CD4-positive, alpha-beta T cell (primary cell): ENCODE results near the gene LTO1. TPM values are rescaled to one million over a fixed set of nuclear protein-coding genes. Genes with fewer than 3 reads are reported as not detected.

Experiments used
- ATAC-seq: fragments of 200-7000 bp; cut with Tn5 transposase; one replicate; pipeline ENCODE4 v1.10.0; 2022; ENCODE audit warnings: mild to moderate bottlenecking; ENCODE audit not compliant: poor library complexity
- CTCF ChIA-PET: fragments of 350-600 bp; sonication (Branson Sonifier 250); formaldehyde crosslinking; loops from one replicate; lab custom pipeline; 2021; ENCODE audit warnings: antibody characterized with exemption, inconsistent platforms; lab: Charles Lee
- POLR2A ChIA-PET: fragments of 350-600 bp; sonication (Branson Sonifier 250); formaldehyde crosslinking; loops from one replicate; lab custom pipeline; 2021; ENCODE audit warnings: antibody characterized with exemption, inconsistent platforms; lab: Charles Lee
- DNase-seq, 14 experiments: peaks; one replicate each; pipeline ENCODE4 v3.0.0-alpha.2; 2013 to 2020; ENCODE audit warnings: mixed read lengths in 2 of 14
- H3K27ac ChIP-seq, 2 donors: one replicate each; pipeline versions ENCODE4 v1.5.1 to v1.7.0; 2013; ENCODE audit warnings: low read length in 2 of 2, low read depth in 1 of 2, mild to moderate bottlenecking in 1 of 2
- H3K27me3 ChIP-seq, 2 experiments: 1 replicate in 1 of 2; 2 replicates in 1 of 2; pipeline versions ENCODE4 v1.6.1 to v1.7.0; 2013; ENCODE audit warnings: low read length in 2 of 2, control low read depth in 1 of 2, mild to moderate bottlenecking in 1 of 2, moderate library complexity in 1 of 2; ENCODE audit not compliant: insufficient read depth in 2 of 2, control insufficient read depth in 1 of 2
- H3K36me3 ChIP-seq: one replicate; pipeline ENCODE4 v1.6.1; 2013; ENCODE audit warnings: low read length, control low read depth; ENCODE audit not compliant: insufficient read depth
- H3K4me1 ChIP-seq: one replicate; pipeline ENCODE4 v1.6.1; 2013; ENCODE audit warnings: low read length, control low read depth; ENCODE audit not compliant: insufficient read depth
- H3K4me3 ChIP-seq: one replicate; pipeline ENCODE4 v1.5.1; 2013; ENCODE audit warnings: mild to moderate bottlenecking, low read length, moderate library complexity
- H3K9me3 ChIP-seq, 2 experiments: 1 replicate in 1 of 2; 2 replicates in 1 of 2; pipeline versions ENCODE4 v1.6.1 to v1.7.0; 2013; ENCODE audit warnings: low read length in 2 of 2, mild to moderate bottlenecking in 2 of 2, control low read depth in 1 of 2, moderate library complexity in 1 of 2; ENCODE audit not compliant: control insufficient read depth in 1 of 2, insufficient read depth in 1 of 2
- H3K27ac Mint-ChIP-seq: one replicate; pipeline ENCODE4 v1.8.0; 2020; ENCODE audit warnings: mixed read lengths
- H3K27me3 Mint-ChIP-seq: one replicate; pipeline ENCODE4 v1.8.0; 2021; ENCODE audit warnings: mixed read lengths
- H3K36me3 Mint-ChIP-seq: one replicate; pipeline ENCODE4 v1.8.0; 2021; ENCODE audit warnings: low read depth, mixed read lengths
- H3K4me1 Mint-ChIP-seq: one replicate; pipeline ENCODE4 v1.8.0; 2021; ENCODE audit warnings: low read depth, mixed read lengths
- H3K4me3 Mint-ChIP-seq: one replicate; pipeline ENCODE4 v1.8.0; 2020; ENCODE audit warnings: mild to moderate bottlenecking, mixed read lengths
- H3K9me3 Mint-ChIP-seq: one replicate; pipeline ENCODE4 v1.8.0; 2020; ENCODE audit warnings: mixed read lengths
- intact Hi-C, 2 experiments: fragments of 100-400 bp; cut with DNase I in 1 of 2; cut with micrococcal nuclease in 1 of 2; formaldehyde crosslinking; loops; one replicate each; pipeline versions ENCODE4 v1.15.1 to v1.9.0; 2023 to 2025; cut with DNase I, micrococcal nuclease
- total RNA-seq, 174 experiments: library from RNA in 2 of 174; stranded (reverse) in 2 of 174; gene quantifications; one replicate each; pipeline ENCODE4 v1.2.3 and lab custom pipeline; 2021 to 2026
- TF ChIP-seq, protein P1 (sequence below): fragments of 200-600 bp; IDR thresholded peaks from one replicate; pipeline ENCODE4 v1.8.0; 2022; ENCODE audit warnings: antibody characterized with exemption, mild to moderate bottlenecking

Gene LTO1
- total RNA-seq, 2 experiments from 2014 or later: 33.5 to 35.5 TPM

DNA sequence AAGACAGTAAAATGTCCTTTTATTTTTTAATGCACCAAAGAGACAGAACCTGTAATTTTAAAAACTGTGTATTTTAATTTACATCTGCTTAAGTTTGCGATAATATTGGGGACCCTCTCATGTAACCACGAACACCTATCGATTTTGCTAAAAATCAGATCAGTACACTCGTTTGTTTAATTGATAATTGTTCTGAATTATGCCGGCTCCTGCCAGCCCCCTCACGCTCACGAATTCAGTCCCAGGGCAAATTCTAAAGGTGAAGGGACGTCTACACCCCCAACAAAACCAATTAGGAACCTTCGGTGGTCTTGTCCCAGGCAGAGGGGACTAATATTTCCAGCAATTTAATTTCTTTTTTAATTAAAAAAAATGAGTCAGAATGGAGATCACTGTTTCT is 35.3 kb downstream of the LTO1 start:
- TF ChIP-seq, protein P1, sequence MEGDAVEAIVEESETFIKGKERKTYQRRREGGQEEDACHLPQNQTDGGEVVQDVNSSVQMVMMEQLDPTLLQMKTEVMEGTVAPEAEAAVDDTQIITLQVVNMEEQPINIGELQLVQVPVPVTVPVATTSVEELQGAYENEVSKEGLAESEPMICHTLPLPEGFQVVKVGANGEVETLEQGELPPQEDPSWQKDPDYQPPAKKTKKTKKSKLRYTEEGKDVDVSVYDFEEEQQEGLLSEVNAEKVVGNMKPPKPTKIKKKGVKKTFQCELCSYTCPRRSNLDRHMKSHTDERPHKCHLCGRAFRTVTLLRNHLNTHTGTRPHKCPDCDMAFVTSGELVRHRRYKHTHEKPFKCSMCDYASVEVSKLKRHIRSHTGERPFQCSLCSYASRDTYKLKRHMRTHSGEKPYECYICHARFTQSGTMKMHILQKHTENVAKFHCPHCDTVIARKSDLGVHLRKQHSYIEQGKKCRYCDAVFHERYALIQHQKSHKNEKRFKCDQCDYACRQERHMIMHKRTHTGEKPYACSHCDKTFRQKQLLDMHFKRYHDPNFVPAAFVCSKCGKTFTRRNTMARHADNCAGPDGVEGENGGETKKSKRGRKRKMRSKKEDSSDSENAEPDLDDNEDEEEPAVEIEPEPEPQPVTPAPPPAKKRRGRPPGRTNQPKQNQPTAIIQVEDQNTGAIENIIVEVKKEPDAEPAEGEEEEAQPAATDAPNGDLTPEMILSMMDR: no peak
- CTCF ChIA-PET: no interaction called here

DNA sequence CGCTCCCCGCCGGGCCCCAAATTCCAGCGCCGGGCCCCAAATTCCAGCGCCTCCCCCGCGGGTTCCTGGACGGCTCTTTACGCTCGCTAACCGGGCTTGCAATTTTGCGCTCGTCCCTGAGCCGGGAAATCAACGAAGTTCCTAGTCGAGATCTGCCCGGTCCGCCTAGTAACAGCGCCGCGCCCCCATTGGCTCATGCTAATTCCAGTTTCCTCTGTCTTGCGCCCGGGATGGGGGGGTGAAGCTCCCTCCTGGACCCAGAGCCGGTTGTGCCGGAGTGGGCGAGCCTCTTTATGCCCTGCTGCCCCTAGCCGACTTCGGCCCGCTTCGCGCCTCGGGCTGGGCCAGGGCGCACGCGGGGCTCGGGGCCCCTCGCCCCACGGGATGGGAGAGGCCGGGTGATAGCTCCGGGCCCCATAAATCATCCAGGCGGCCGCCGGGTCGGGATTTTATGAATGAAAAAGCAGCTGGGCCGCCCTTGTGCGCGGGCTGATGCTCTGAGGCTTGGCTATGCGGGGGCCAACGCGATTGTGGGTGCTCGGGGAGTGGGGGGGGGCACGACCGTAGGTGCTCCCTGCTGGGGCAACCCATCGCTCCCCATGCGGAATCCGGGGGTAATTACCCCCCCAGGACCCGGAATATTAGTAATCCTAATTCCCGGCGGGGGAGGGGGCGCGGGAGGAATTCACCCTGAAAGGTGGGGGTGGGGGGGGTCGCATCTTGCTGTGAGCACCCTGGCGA is 36.0 kb downstream of the LTO1 start:
- H3K4me1 Mint-ChIP-seq: peaks cover 46% of the 10 kb centered on the region
- H3K27me3 Mint-ChIP-seq: peaks cover 67% of the 10 kb centered on the region
- DNase-seq (peak in 5 of 14 experiments; percentile 11 to 49 (median 35)), ATAC-seq (no peak)
- peak overlapping the region; percentile 79 for H3K4me3 Mint-ChIP-seq
- Histone ChIP-seq H3K4me1 (peaks cover 59% of the 10 kb centered on the region), H3K36me3 (no peaks in the 10 kb centered on the region), H3K27ac (no peak overlapping the region), H3K27me3 (peaks cover 53 to 68% of the 10 kb centered on the region in 2 experiments), H3K4me3 (no peak overlapping the region), H3K9me3 (peaks cover 0 to 25% of the 10 kb centered on the region in 2 experiments)
- TF ChIP-seq, protein P1: no peak
- ChIA-PET CTCF (no interaction called here), POLR2A (no interaction called here)
- intact Hi-C loops: no loop called here
- no peak overlapping the region for H3K27ac Mint-ChIP-seq
- H3K36me3 Mint-ChIP-seq: no peaks in the 10 kb centered on the region
- H3K9me3 Mint-ChIP-seq: no peaks in the 10 kb centered on the region

More for the DNA sequence above, 35.3 kb downstream of the LTO1 start:
- ATAC-seq: no peak
- Mint-ChIP-seq H3K27ac (no peak overlapping the region), H3K36me3 (no peaks in the 10 kb centered on the region), H3K4me3 (peak overlapping the region; percentile 79), H3K4me1 (peaks cover 46% of the 10 kb centered on the region), H3K9me3 (no peaks in the 10 kb centered on the region), H3K27me3 (peaks cover 61% of the 10 kb centered on the region)
- peaks cover 52 to 65% of the 10 kb centered on the region in 2 experiments for H3K27me3 ChIP-seq
- no peak for DNase-seq
- no peak overlapping the region for H3K4me3 ChIP-seq
- POLR2A ChIA-PET: no interaction called here
- no peak overlapping the region for H3K27ac ChIP-seq
- peaks cover 0 to 28% of the 10 kb centered on the region in 2 experiments for H3K9me3 ChIP-seq
- H3K4me1 ChIP-seq: peaks cover 59% of the 10 kb centered on the region
- intact Hi-C loops: loop anchor here in 1 of 2 experiments (10.0 kb wide), 1 partner anchor 675 kb away; no protein-coding TSS in a partner anchor
- H3K36me3 ChIP-seq: no peaks in the 10 kb centered on the region

DNA sequence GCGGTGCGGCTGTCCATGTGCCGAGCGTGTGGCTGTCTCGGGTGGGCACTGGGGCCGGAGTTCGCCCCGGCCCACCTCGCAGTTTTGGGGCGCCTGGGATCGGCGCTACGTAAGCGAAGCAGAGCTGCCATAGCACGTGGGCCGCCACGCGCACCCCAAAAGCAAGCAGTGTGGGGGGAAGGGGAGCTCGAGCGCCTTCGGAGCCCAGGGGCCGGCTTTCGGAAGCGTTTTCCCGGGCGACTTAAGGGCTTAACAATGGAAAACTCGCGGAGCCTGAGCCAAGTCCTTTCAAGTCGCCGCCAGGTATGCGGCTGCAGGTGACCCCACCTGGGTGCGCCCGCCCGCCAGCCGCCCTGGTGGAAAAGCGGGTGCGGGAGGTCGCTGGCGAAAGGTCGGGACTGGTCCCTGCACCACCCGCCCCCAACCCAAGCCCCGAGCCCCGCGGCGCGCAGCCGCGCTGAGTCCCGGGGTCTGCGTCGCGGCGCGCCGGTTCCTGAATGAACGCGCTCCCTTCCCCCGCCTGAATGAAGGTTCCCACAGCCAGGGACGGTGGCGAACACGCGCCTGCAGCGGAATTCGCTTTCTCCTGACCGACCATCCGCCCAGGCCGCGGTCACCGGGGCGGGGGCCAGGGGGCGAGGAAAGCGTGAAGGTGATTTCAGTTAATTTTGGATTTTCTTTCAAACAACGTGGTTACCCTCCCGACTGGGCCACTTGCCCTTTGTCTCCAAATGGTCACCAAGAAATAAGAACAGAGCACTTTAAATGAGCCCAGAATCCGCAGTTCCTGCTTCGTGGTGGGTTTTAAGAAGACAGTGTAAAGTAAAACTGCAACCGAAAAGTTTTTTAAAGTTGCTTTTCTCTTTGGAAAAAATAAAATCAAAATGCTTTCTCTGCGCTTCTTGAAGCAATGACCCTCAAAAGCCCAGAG is 36.9 kb downstream of the LTO1 start:
- peaks cover 67% of the 10 kb centered on the region for H3K27me3 Mint-ChIP-seq
- peak overlapping the region; percentile 30 for H3K4me3 Mint-ChIP-seq
- peaks cover 55% of the 10 kb centered on the region for H3K4me1 ChIP-seq
- POLR2A ChIA-PET: no interaction called here
- CTCF ChIA-PET: no interaction called here
- H3K4me1 Mint-ChIP-seq: peaks cover 46% of the 10 kb centered on the region
- no peaks in the 10 kb centered on the region for H3K9me3 Mint-ChIP-seq
- H3K9me3 ChIP-seq: peaks cover 0 to 24% of the 10 kb centered on the region in 2 experiments
- no peak for DNase-seq
- H3K36me3 Mint-ChIP-seq: no peaks in the 10 kb centered on the region
- peaks cover 53 to 68% of the 10 kb centered on the region in 2 experiments for H3K27me3 ChIP-seq
- ATAC-seq: no peak
- H3K36me3 ChIP-seq: no peaks in the 10 kb centered on the region
- intact Hi-C loops: no loop called here
- TF ChIP-seq, protein P1: no peak
- no peak overlapping the region for H3K4me3 ChIP-seq
- no peak overlapping the region for H3K27ac Mint-ChIP-seq
- H3K27ac ChIP-seq: no peak overlapping the region
